IMR-90 (cell line): ENCODE measurements around the gene PCID2. TPM values are rescaled to one million over a fixed set of nuclear protein-coding genes. Genes with fewer than 3 reads are reported as not detected.

Source experiments
- ATAC-seq: fragments of 200-7000 bp; cut with Tn5 transposase; 2 replicates; pipeline ENCODE4 v1.9.1; 2020; ENCODE audit warnings: low read depth, mild to moderate bottlenecking, moderate library complexity
- BruUV-seq: library from RNA; stranded (reverse); fragments of 400-500 nt; replicated peaks from 2 replicates; lab custom pipeline; 2021; lab: Mats Ljungman, UMichigan
- CTCF ChIA-PET: fragments of 300-600 bp; formaldehyde crosslinking; extraction: SDS; loops from one replicate; lab custom pipeline; 2021; ENCODE audit warnings: antibody characterized with exemption; lab: Yijun Ruan, JAX
- POLR2A ChIA-PET: fragments of 300-600 bp; sonication (Branson Sonifier 250); formaldehyde crosslinking; loops from one replicate; lab custom pipeline; 2022; ENCODE audit warnings: antibody characterized with exemption; ENCODE audit not compliant: unreplicated experiment; lab: Charles Lee
- DNase-seq: peaks from one replicate; pipeline ENCODE4 v3.0.0; 2013
- H2AFZ ChIP-seq: replicated peaks from 2 replicates; pipeline ENCODE3; 2013; ENCODE audit warnings: low read length, mild to moderate bottlenecking; ENCODE audit not compliant: poor library complexity
- H2AK5ac ChIP-seq: 2 replicates; pipeline ENCODE4 v1.6.1; 2013; ENCODE audit warnings: low read depth, low read length, inconsistent platforms
- H2AK9ac ChIP-seq: replicated peaks from 2 replicates; pipeline ENCODE3; 2013; ENCODE audit warnings: mild to moderate bottlenecking, low read depth, low read length, moderate library complexity; ENCODE audit not compliant: poor library complexity
- H2BK120ac ChIP-seq: 2 replicates; pipeline ENCODE4 v1.6.1; 2013; ENCODE audit warnings: low read depth, low read length, inconsistent platforms
- H2BK15ac ChIP-seq: 3 replicates; pipeline ENCODE4 v1.6.1; 2013; ENCODE audit warnings: low read depth, low read length, inconsistent platforms
- H2BK20ac ChIP-seq: 2 replicates; pipeline ENCODE4 v1.6.1; 2013; ENCODE audit warnings: low read depth, mild to moderate bottlenecking, inconsistent platforms, low read length, moderate library complexity
- H2BK5ac ChIP-seq: 2 replicates; pipeline ENCODE4 v1.6.1; 2013; ENCODE audit warnings: mild to moderate bottlenecking, low read depth, low read length, inconsistent platforms; ENCODE audit not compliant: poor library complexity, severe bottlenecking
- H3K14ac ChIP-seq: replicated peaks from 2 replicates; pipeline ENCODE4 v1.6.1; 2013; ENCODE audit warnings: low read depth, low read length, inconsistent platforms
- H3K18ac ChIP-seq: 2 replicates; pipeline ENCODE4 v1.6.1; 2013; ENCODE audit warnings: low read depth, low read length, control low read depth
- H3K23ac ChIP-seq: 2 replicates; pipeline ENCODE4 v1.6.1; 2013; ENCODE audit warnings: low read depth, low read length, inconsistent platforms
- H3K27ac ChIP-seq: 2 replicates; pipeline ENCODE4 v1.5.1; 2013; ENCODE audit warnings: mild to moderate bottlenecking, control low read depth, low read length; ENCODE audit not compliant: insufficient read depth
- H3K27me3 ChIP-seq: 2 replicates; pipeline ENCODE4 v1.6.1; 2013; ENCODE audit warnings: low read length; ENCODE audit not compliant: control insufficient read depth, insufficient read depth
- H3K36me3 ChIP-seq: 2 replicates; pipeline ENCODE4 v1.6.1; 2013; ENCODE audit warnings: low read length, mixed read lengths; ENCODE audit not compliant: control insufficient read depth, insufficient read depth
- H3K4ac ChIP-seq: 2 replicates; pipeline ENCODE4 v1.6.1; 2013; ENCODE audit warnings: low read depth, low read length, inconsistent platforms
- H3K4me1 ChIP-seq: 2 replicates; pipeline ENCODE4 v1.6.1; 2013; ENCODE audit warnings: low read length, mixed read lengths; ENCODE audit not compliant: control insufficient read depth, insufficient read depth
- H3K4me2 ChIP-seq: 2 replicates; pipeline ENCODE4 v1.6.1; 2013; ENCODE audit warnings: low read depth, mild to moderate bottlenecking, control low read depth, low read length, moderate library complexity
- H3K4me3 ChIP-seq: 2 replicates; pipeline ENCODE4 v1.5.1; 2013; ENCODE audit warnings: low read depth, mild to moderate bottlenecking, control low read depth, low read length, moderate library complexity; ENCODE audit not compliant: insufficient read depth
- H3K56ac ChIP-seq: 2 replicates; pipeline ENCODE4 v1.6.1; 2013; ENCODE audit warnings: low read length, inconsistent platforms; ENCODE audit not compliant: insufficient read depth; ENCODE audit errors: extremely low read depth
- H3K79me1 ChIP-seq, 2 experiments: 2 replicates each; pipeline ENCODE4 v1.6.1; 2013; ENCODE audit warnings: low read length in 2 of 2, inconsistent platforms in 1 of 2, low read depth in 1 of 2
- H3K9ac ChIP-seq: 2 replicates; pipeline ENCODE4 v1.6.1; 2013; ENCODE audit warnings: low read depth, low read length, control low read depth
- H3K9me1 ChIP-seq: 2 replicates; pipeline ENCODE4 v1.6.1; 2013; ENCODE audit warnings: low read length, inconsistent platforms; ENCODE audit not compliant: insufficient read depth
- H3K9me3 ChIP-seq: 2 replicates; pipeline ENCODE4 v1.6.1; 2013; ENCODE audit warnings: low read length; ENCODE audit not compliant: control insufficient read depth, insufficient read depth
- H4K20me1 ChIP-seq: 2 replicates; pipeline ENCODE4 v1.6.1; 2013; ENCODE audit warnings: low read length, inconsistent platforms; ENCODE audit not compliant: insufficient read depth
- H4K5ac ChIP-seq: 2 replicates; pipeline ENCODE4 v1.6.1; 2013; ENCODE audit warnings: mild to moderate bottlenecking, low read depth, low read length, control low read depth
- H4K8ac ChIP-seq, 2 experiments: 2 replicates each; pipeline ENCODE4 v1.6.1; 2013; ENCODE audit warnings: low read depth in 2 of 2, low read length in 2 of 2, control low read depth in 1 of 2, inconsistent platforms in 1 of 2
- H4K91ac ChIP-seq: 2 replicates; pipeline ENCODE4 v1.6.1; 2013; ENCODE audit warnings: low read depth, low read length, inconsistent platforms; ENCODE audit not compliant: insufficient read depth
- BHLHE40 ChIP-seq: fragments of 150-350 bp; IDR thresholded peaks from 2 replicates; pipeline ENCODE4 v1.6.1; 2016; ENCODE audit warnings: mild to moderate bottlenecking, low read depth, low read length
- CEBPB ChIP-seq: IDR thresholded peaks from 2 replicates; pipeline ENCODE4 v1.6.1; 2012; ENCODE audit warnings: low read depth, low read length, improper control_type of control experiment
- CHD1 ChIP-seq: IDR thresholded peaks from 2 replicates; pipeline ENCODE4 v1.6.1; 2012; ENCODE audit warnings: low read depth, low read length, improper control_type of control experiment
- CTCF ChIP-seq: conservative IDR thresholded peaks from 2 replicates; pipeline ENCODE4 v1.5.1; 2012; ENCODE audit warnings: mild to moderate bottlenecking, low read depth, low read length, improper control_type of control experiment
- ELK1 ChIP-seq: fragments of 150-350 bp; IDR thresholded peaks from 2 replicates; pipeline ENCODE4 v1.6.1; 2016; ENCODE audit warnings: low read depth, mild to moderate bottlenecking, low read length, moderate library complexity, borderline replicate concordance
- FOS ChIP-seq: fragments of 150-350 bp; IDR thresholded peaks from 2 replicates; pipeline ENCODE4 v1.6.1; 2016; ENCODE audit warnings: low read depth, low read length
- MAFK ChIP-seq: IDR thresholded peaks from 2 replicates; pipeline ENCODE4 v1.6.1; 2012; ENCODE audit warnings: low read depth, low read length, improper control_type of control experiment
- MAZ ChIP-seq: IDR thresholded peaks from 2 replicates; pipeline ENCODE4 v1.6.1; 2012; ENCODE audit warnings: low read depth, mild to moderate bottlenecking, low read length, improper control_type of control experiment, moderate library complexity, borderline replicate concordance
- MXI1 ChIP-seq: IDR thresholded peaks from 2 replicates; pipeline ENCODE4 v1.6.1; 2012; ENCODE audit warnings: low read depth, mild to moderate bottlenecking, low read length, moderate library complexity, borderline replicate concordance
- NFE2L2 ChIP-seq: fragments of 150-350 bp; IDR thresholded peaks from 2 replicates; pipeline ENCODE4 v1.6.1; 2016; ENCODE audit warnings: low read depth, mild to moderate bottlenecking, low read length
- POLR2A ChIP-seq: IDR thresholded peaks from 2 replicates; pipeline ENCODE4 v1.6.1; 2012; ENCODE audit warnings: mild to moderate bottlenecking, low read depth, low read length
- RAD21 ChIP-seq: IDR thresholded peaks from 2 replicates; pipeline ENCODE4 v1.6.1; 2012; ENCODE audit warnings: low read length, improper control_type of control experiment
- RCOR1 ChIP-seq: IDR thresholded peaks from 2 replicates; pipeline ENCODE4 v1.6.1; 2012; ENCODE audit warnings: mild to moderate bottlenecking, low read length, improper control_type of control experiment; ENCODE audit not compliant: insufficient replicate concordance
- RFX5 ChIP-seq: IDR thresholded peaks from 2 replicates; pipeline ENCODE4 v1.8.0; 2012; ENCODE audit warnings: low read depth, mild to moderate bottlenecking, low read length, moderate library complexity
- SMC3 ChIP-seq: fragments of 150-350 bp; IDR thresholded peaks from 2 replicates; pipeline ENCODE4 v1.6.1; 2016; ENCODE audit warnings: low read depth, mild to moderate bottlenecking, antibody characterized with exemption, low read length, moderate library complexity
- USF2 ChIP-seq: fragments of 150-350 bp; IDR thresholded peaks from 2 replicates; pipeline ENCODE4 v1.6.1; 2017; ENCODE audit warnings: mild to moderate bottlenecking, antibody characterized with exemption, low read length, low read depth
- whole genome bisulfite sequencing, 2 experiments: methylation state at CpG; one replicate each; pipeline versions ENCODE4 v1.1.5 to v1.1.7; 2013; ENCODE audit warnings: missing lambda C conversion rate in 2 of 2; ENCODE audit not compliant: insufficient read length in 1 of 2; ENCODE audit errors: extremely low coverage in 2 of 2; 5-methylcytosine and 5-hydroxymethylcytosine counted together
- dilution Hi-C: fragments of 300-500 bp; cut with HindIII; formaldehyde crosslinking; loops from one replicate; pipeline ENCODE4 v1.14.3; 2018; ENCODE audit warnings: low sequenced_read_pairs; ENCODE audit not compliant: unreplicated experiment
- in situ Hi-C: fragments of 300-500 bp; cut with MboI; formaldehyde crosslinking; loops from 3 replicates; pipeline ENCODE4 v1.14.3; 2019; ENCODE audit warnings: low sequenced_read_pairs, inconsistent platforms, mixed read lengths
- intact Hi-C: fragments of 100-400 bp; cut with micrococcal nuclease; formaldehyde crosslinking; loops from 2 replicates; pipeline ENCODE4 v1.10.0; 2022
- polyA plus RNA-seq, 3 experiments: library from polyadenylated mRNA; depleted of rRNA; stranded (reverse); fragments of >200 nt; gene quantifications; 2 replicates each; pipeline ENCODE4 v1.2.3, GENCODE V29; 2012; ENCODE audit warnings: low replicate concordance in 1 of 3
- total RNA-seq: library from RNA; depleted of rRNA; stranded (reverse); fragments of >200 nt; gene quantifications from 2 replicates; pipeline ENCODE4 v1.2.3, GENCODE V29; 2012

The PCID2 gene
- total and polyA plus RNA-seq, 2 of the 4 experiments (the other 2 are of a cell fraction), result 83.5 to 90.9 TPM

GRCh38 chr13:113164492-113164891 lies 44.0 kb downstream of the PCID2 start:
- ATAC-seq (no peak), DNase-seq (no peak)
- BruUV-seq, result no TSS peak
- Histone ChIP-seq H3K27ac (no peak overlapping the region), H3K9ac (no peak overlapping the region), H4K5ac (no peak overlapping the region), H4K20me1 (no peaks in the 10 kb centered on the region), H3K18ac (no peak overlapping the region), H2AFZ (no peak overlapping the region), H3K56ac (no peak overlapping the region), H3K27me3 (no peaks in the 10 kb centered on the region), H2BK120ac (no peak overlapping the region), H4K91ac (no peak overlapping the region), H2BK15ac (no peak overlapping the region), H3K4me1 (peaks cover 8% of the 10 kb centered on the region), H2AK9ac (no peak overlapping the region), H3K9me1 (peaks cover 3% of the 10 kb centered on the region; the same call in 1 of the 2 replicates), H3K79me1 (0 out of 4 replicates have a peak, but pooled peaks cover 0 to 3% of the 10 kb centered on the region in 2 experiments), H4K8ac (no peak overlapping the region), H3K23ac (no peak overlapping the region), H3K9me3 (0 out of 2 replicates have a peak, but pooled peaks cover 2% of the 10 kb centered on the region), H2BK20ac (no peak overlapping the region), H3K4me3 (no peak overlapping the region), H3K36me3 (peaks cover 6% of the 10 kb centered on the region), H3K4ac (no peak overlapping the region), H3K4me2 (no peak overlapping the region), H2AK5ac (no peak overlapping the region), H2BK5ac (no peak overlapping the region), H3K14ac (no peak overlapping the region)
- POLR2A ChIA-PET, result no interaction called here
- WGBS, 2 experiments, result 94% methylated on average over 5 of the region's 12 CpGs; no CpG with 5 or more reads in 1 of the 2 experiments
- TF ChIP-seq MAFK, result no peak
- TF ChIP-seq POLR2A, result no peak
- no peak for TF ChIP-seq SMC3
- TF ChIP-seq ELK1, result no peak
- TF ChIP-seq CEBPB, result no peak
- TF ChIP-seq MXI1, result no peak
- no peak for TF ChIP-seq MAZ
- no peak for TF ChIP-seq CTCF
- no peak for TF ChIP-seq RCOR1
- TF ChIP-seq CHD1, result no peak
- no peak for TF ChIP-seq NFE2L2
- TF ChIP-seq USF2, result no peak
- no peak for TF ChIP-seq FOS
- TF ChIP-seq BHLHE40, result no peak
- no peak for TF ChIP-seq RFX5
- no peak for TF ChIP-seq RAD21
- intact Hi-C loops, result no loop called here
- in situ Hi-C loops, result no loop called here
- dilution Hi-C loops, result no loop called here
- CTCF ChIA-PET, result no interaction called here
